Activated naive CD4-positive, alpha-beta T cell treated with anti-CD3 and anti-CD28 coated beads for 36 hours (primary cell): ENCODE measurements around the gene PHAX. TPM values are rescaled to one million over a fixed set of nuclear protein-coding genes. Genes with fewer than 3 reads are reported as not detected.
"Not testable (repeated sequence)": the region's sequence is repeated elsewhere in the genome, so short reads cannot be mapped to it uniquely, and the experiment has no call there.

Experiments used
- CTCF ChIA-PET: fragments of 350-600 bp; sonication (Branson Sonifier 250); formaldehyde crosslinking; loops from one replicate; lab custom pipeline; 2021; ENCODE audit warnings: antibody characterized with exemption; lab: Charles Lee
- DNase-seq: peaks from one replicate; pipeline ENCODE4 v3.0.0-alpha.2; 2020
- H3K27ac Mint-ChIP-seq: one replicate; pipeline ENCODE4 v1.8.0; 2021; ENCODE audit warnings: mild to moderate bottlenecking, mixed read lengths
- H3K27me3 Mint-ChIP-seq: one replicate; pipeline ENCODE4 v1.8.0; 2021; ENCODE audit warnings: low read depth, mixed read lengths
- H3K36me3 Mint-ChIP-seq: one replicate; pipeline ENCODE4 v1.8.0; 2021; ENCODE audit warnings: low read depth, mixed read lengths
- H3K4me1 Mint-ChIP-seq: one replicate; pipeline ENCODE4 v1.8.0; 2021; ENCODE audit warnings: low read depth, mixed read lengths
- H3K4me3 Mint-ChIP-seq: one replicate; pipeline ENCODE4 v1.8.0; 2021; ENCODE audit warnings: mild to moderate bottlenecking, moderate library complexity, mixed read lengths
- H3K9me3 Mint-ChIP-seq: one replicate; pipeline ENCODE4 v1.8.0; 2021; ENCODE audit warnings: mixed read lengths
- intact Hi-C: fragments of 100-400 bp; cut with micrococcal nuclease; formaldehyde crosslinking; loops from one replicate; pipeline ENCODE4 v1.15.1; 2023
- total RNA-seq, 2 experiments: library from RNA; stranded (reverse); gene quantifications; one replicate each; pipeline ENCODE4 v1.2.3, GENCODE V29; 2021

PHAX gene
- total RNA-seq, 2 experiments from 2014 or later: 34.9 to 37.2 TPM

DNA sequence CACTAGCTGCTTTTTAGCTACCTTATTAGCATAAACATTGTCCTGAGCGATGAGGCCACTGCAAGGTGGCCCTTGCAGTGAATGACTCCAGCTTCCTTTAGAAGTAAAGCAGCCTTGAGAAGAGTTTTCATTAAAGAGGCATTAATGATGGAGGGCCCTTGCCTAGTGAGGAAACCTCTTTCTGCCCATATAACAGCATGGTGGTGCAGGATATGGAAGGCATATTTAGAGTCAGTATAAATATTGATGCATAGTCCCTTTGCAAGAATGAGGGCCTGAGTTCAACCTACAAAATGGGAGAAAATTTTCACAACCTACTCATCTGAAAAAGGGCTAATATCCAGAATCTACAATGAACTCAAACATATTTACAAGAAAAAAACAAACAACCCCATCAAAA lies 69.4 kb downstream of the PHAX start:
- H3K27me3 Mint-ChIP-seq, H3K36me3 Mint-ChIP-seq, H3K4me1 Mint-ChIP-seq, H3K4me3 Mint-ChIP-seq, DNase-seq, intact Hi-C loops, H3K9me3 Mint-ChIP-seq, CTCF ChIA-PET, H3K27ac Mint-ChIP-seq: not testable (repeated sequence)

- H3K9me3 Mint-ChIP-seq, H3K4me1 Mint-ChIP-seq, H3K27ac Mint-ChIP-seq, H3K4me3 Mint-ChIP-seq, DNase-seq, H3K27me3 Mint-ChIP-seq, intact Hi-C loops, CTCF ChIA-PET, H3K36me3 Mint-ChIP-seq: not testable (repeated sequence)
These were observed 70.9 kb downstream of the PHAX start for GRCh38 chr5:126671681-126672080.

- no peaks in the 10 kb centered on the region for H3K27me3 Mint-ChIP-seq
- no peak overlapping the region for H3K27ac Mint-ChIP-seq
- H3K36me3 Mint-ChIP-seq: no peaks in the 10 kb centered on the region
- H3K4me1 Mint-ChIP-seq: peaks cover 4% of the 10 kb centered on the region
- no peak overlapping the region for H3K4me3 Mint-ChIP-seq
- CTCF ChIA-PET: interaction anchor here (0.8 to 1.2 kb wide), 3 partner anchors 12 to 107 kb away, joined by 3 to 6 read pairs (median 4); no protein-coding TSS in a partner anchor
- no peaks in the 10 kb centered on the region for H3K9me3 Mint-ChIP-seq
- no peak for DNase-seq
- intact Hi-C loops: no loop called here
These were observed 72.7 kb downstream of the PHAX start for GRCh38 chr5:126673477-126673876.

GRCh38 chr5:126674145-126674544 lies 73.4 kb downstream of the PHAX start:
- Mint-ChIP-seq H3K9me3 (no peaks in the 10 kb centered on the region), H3K36me3 (no peaks in the 10 kb centered on the region), H3K27ac (no peak overlapping the region), H3K27me3 (no peaks in the 10 kb centered on the region), H3K4me3 (no peak overlapping the region), H3K4me1 (peaks cover 4% of the 10 kb centered on the region)
- intact Hi-C loops: no loop called here
- no peak for DNase-seq
- CTCF ChIA-PET: interaction anchor here (0.6 to 1.2 kb wide), 3 partner anchors 11 to 106 kb away, joined by 4 to 6 read pairs (median 4); no protein-coding TSS in a partner anchor

DNA sequence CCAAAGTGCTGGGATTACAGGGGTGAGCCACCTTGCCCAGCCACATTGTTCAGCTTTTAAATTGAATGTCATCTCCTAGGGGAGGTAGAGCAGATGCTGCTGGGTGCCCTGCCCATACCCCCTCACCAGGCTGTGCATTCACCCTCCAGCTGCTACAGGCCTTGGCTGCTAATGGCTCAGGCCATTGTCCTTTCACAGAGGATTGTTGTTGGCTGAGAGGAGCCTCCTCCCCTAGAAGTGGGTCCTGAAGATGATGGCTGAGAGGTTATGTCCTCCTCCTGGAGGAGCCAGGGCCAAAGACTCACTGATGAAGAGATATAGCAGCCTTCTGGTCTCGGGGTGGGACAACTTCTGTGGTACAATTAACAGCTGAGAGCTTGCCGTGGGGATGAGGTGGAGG lies 74.6 kb downstream of the PHAX start:
- no peak for DNase-seq
- Mint-ChIP-seq H3K4me1 (peaks cover 4% of the 10 kb centered on the region), H3K36me3 (no peaks in the 10 kb centered on the region), H3K27ac (no peak overlapping the region), H3K9me3 (no peaks in the 10 kb centered on the region), H3K4me3 (no peak overlapping the region), H3K27me3 (no peaks in the 10 kb centered on the region)
- CTCF ChIA-PET: interaction anchor here (0.7 to 8.6 kb wide), 22 partner anchors 10 to 194 kb away, joined by 3 to 154 read pairs (median 4); partner anchors contain the start of gene LMNB1
- intact Hi-C loops: loop anchor here (5.0 kb wide), 2 partner anchors 87 to 817 kb away; no protein-coding TSS in a partner anchor

DNA sequence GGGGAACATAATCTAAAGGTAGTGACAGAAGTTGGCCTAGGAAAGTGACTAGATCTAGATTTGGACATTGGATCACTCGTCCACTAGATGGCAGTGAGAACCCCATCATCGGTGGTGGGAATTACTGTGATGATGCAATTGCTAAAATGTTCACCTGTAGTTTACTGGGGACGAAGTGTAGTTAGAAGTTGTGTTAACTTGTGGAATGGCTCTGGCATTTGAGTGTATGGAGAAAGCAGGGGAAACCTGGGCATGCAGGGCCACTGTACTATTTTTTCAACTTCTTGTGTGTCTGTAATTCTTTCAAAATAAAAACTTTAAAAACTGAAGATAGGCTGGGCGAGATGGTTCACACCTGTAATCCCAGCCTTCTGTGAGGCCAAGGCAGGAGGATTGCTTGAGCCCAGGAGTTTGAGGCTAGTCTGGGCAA lies 75.5 kb downstream of the PHAX start:
- Mint-ChIP-seq H3K4me1 (peaks cover 4% of the 10 kb centered on the region), H3K27me3 (no peaks in the 10 kb centered on the region), H3K36me3 (no peaks in the 10 kb centered on the region), H3K9me3 (no peaks in the 10 kb centered on the region), H3K4me3 (no peak overlapping the region), H3K27ac (peak overlapping the region; percentile 67)
- CTCF ChIA-PET: interaction anchor here (0.7 to 8.6 kb wide), 28 partner anchors 9 to 767 kb away, joined by 3 to 154 read pairs (median 4); partner anchors contain the start of gene LMNB1
- intact Hi-C loops: loop anchor here (1.0 to 5.0 kb wide), 11 partner anchors 73 to 816 kb away; partner anchors contain the start of gene MARCHF3
- peak; percentile 85 for DNase-seq

Other genes starting within 250 kb of the PHAX start
- gene GRAMD2B, start 177.5 kb upstream of the PHAX start, total RNA-seq: 10 to 100 TPM in 1 of 2 experiments, 1 to 10 TPM in 1; 8.7 to 10.8 TPM
- 10 to 100 TPM; 10.3 to 11.3 TPM for gene ALDH7A1, start 5.7 kb upstream of the PHAX start, total RNA-seq
- 100 to 1,000 TPM; 274 to 289 TPM for gene LMNB1, start 176.2 kb downstream of the PHAX start, total RNA-seq